HL-60 (cell line): Measurements from ENCODE around the gene KCNE1.

Experiments used
- DNase-seq, 2 experiments: peaks; one replicate each; pipeline ENCODE4 v3.0.0-alpha.2; 2010 to 2020; ENCODE audit warnings: low read depth in 1 of 2, low spot score in 1 of 2
- H3K27ac ChIP-seq: fragments of 250-450 bp; sonication (Bioruptor Pico); replicated peaks from 2 replicates; pipeline ENCODE4 v1.5.1; 2020; ENCODE audit warnings: mild to moderate bottlenecking, moderate library complexity
- H3K27me3 ChIP-seq: fragments of 250-450 bp; sonication (Bioruptor Pico); 2 replicates; pipeline ENCODE4 v1.5.1; 2021; ENCODE audit warnings: mild to moderate bottlenecking, moderate library complexity; ENCODE audit not compliant: insufficient read depth, poor library complexity, severe bottlenecking
- H3K4me3 ChIP-seq: replicated peaks from 2 replicates; pipeline ENCODE4 v1.5.1; 2011; ENCODE audit warnings: mild to moderate bottlenecking, control low read depth, low read length; ENCODE audit not compliant: insufficient read depth
- GABPA ChIP-seq: IDR thresholded peaks from 2 replicates; pipeline ENCODE4 v1.6.1; 2012; ENCODE audit warnings: low read depth
- POLR2AphosphoS5 ChIP-seq: IDR thresholded peaks from 2 replicates; pipeline ENCODE4 v1.6.1; 2012; ENCODE audit warnings: low read depth
- SPI1 ChIP-seq: IDR thresholded peaks from 2 replicates; pipeline ENCODE4 v1.6.1; 2012; ENCODE audit warnings: low read depth, mild to moderate bottlenecking, borderline replicate concordance
- TF ChIP-seq, protein P1 (sequence below): IDR thresholded peaks from one replicate; pipeline ENCODE4 v1.5.1; 2011; ENCODE audit warnings: low read length, control low read depth, inconsistent platforms; ENCODE audit not compliant: insufficient read depth
- TF ChIP-seq, protein P2 (sequence below): IDR thresholded peaks from 2 replicates; pipeline ENCODE4 v1.6.1; 2012; ENCODE audit warnings: low read depth; ENCODE audit not compliant: insufficient replicate concordance

KCNE1 gene

DNA sequence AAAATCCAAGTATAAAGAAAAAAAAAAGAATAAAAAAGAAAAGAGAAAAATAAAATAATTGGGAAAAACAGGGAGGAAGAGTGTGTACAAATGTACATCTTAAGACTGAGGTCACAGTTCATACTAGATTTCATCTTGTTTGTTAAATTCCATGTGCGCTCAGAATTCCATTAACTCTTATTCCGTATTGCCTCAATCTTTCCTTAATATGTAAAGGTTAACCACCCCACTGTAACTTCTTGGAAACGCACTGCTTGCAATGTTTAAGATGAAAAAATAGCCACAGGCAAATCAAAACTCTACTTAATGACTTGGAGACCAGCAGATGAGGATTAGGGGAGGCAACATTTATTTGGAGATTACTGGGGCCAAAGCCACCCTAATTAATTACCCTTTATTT lies 23.9 kb upstream of the KCNE1 start:
- Histone ChIP-seq H3K27me3 (no peaks in the 10 kb centered on the region), H3K4me3 (no peak overlapping the region), H3K27ac (no peak overlapping the region)
- TF ChIP-seq, protein P1, sequence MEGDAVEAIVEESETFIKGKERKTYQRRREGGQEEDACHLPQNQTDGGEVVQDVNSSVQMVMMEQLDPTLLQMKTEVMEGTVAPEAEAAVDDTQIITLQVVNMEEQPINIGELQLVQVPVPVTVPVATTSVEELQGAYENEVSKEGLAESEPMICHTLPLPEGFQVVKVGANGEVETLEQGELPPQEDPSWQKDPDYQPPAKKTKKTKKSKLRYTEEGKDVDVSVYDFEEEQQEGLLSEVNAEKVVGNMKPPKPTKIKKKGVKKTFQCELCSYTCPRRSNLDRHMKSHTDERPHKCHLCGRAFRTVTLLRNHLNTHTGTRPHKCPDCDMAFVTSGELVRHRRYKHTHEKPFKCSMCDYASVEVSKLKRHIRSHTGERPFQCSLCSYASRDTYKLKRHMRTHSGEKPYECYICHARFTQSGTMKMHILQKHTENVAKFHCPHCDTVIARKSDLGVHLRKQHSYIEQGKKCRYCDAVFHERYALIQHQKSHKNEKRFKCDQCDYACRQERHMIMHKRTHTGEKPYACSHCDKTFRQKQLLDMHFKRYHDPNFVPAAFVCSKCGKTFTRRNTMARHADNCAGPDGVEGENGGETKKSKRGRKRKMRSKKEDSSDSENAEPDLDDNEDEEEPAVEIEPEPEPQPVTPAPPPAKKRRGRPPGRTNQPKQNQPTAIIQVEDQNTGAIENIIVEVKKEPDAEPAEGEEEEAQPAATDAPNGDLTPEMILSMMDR: no peak
- TF ChIP-seq POLR2AphosphoS5: no peak
- no peak for TF ChIP-seq GABPA
- TF ChIP-seq SPI1: no peak
- TF ChIP-seq, protein P2, sequence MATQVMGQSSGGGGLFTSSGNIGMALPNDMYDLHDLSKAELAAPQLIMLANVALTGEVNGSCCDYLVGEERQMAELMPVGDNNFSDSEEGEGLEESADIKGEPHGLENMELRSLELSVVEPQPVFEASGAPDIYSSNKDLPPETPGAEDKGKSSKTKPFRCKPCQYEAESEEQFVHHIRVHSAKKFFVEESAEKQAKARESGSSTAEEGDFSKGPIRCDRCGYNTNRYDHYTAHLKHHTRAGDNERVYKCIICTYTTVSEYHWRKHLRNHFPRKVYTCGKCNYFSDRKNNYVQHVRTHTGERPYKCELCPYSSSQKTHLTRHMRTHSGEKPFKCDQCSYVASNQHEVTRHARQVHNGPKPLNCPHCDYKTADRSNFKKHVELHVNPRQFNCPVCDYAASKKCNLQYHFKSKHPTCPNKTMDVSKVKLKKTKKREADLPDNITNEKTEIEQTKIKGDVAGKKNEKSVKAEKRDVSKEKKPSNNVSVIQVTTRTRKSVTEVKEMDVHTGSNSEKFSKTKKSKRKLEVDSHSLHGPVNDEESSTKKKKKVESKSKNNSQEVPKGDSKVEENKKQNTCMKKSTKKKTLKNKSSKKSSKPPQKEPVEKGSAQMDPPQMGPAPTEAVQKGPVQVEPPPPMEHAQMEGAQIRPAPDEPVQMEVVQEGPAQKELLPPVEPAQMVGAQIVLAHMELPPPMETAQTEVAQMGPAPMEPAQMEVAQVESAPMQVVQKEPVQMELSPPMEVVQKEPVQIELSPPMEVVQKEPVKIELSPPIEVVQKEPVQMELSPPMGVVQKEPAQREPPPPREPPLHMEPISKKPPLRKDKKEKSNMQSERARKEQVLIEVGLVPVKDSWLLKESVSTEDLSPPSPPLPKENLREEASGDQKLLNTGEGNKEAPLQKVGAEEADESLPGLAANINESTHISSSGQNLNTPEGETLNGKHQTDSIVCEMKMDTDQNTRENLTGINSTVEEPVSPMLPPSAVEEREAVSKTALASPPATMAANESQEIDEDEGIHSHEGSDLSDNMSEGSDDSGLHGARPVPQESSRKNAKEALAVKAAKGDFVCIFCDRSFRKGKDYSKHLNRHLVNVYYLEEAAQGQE: no peak
- DNase-seq: no peak

DNA sequence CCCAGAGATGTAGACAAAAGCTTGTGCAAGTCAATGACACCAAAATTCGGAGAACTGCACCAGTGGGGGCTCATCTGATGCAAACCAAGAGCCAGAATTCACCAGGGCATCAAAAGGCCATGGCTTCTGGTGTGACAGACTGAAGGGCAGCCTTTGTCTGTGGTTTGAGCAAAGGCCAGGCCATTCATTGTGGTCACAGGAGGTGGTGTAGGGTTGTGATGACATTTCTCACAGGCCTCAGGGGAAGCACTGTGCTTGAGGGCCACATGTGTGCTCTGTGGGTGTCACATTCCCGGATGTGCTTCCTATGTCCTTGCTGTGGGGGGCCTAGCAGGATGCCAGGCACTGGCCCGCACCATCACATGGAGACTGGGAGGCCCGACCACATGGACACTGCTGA lies 22.5 kb upstream of the KCNE1 start:
- no peak overlapping the region for H3K4me3 ChIP-seq
- TF ChIP-seq POLR2AphosphoS5 (no peak), SPI1 (no peak)
- TF ChIP-seq, protein P2: no peak
- TF ChIP-seq, protein P1: no peak
- H3K27me3 ChIP-seq: no peaks in the 10 kb centered on the region
- peak in 1 of 2 experiments; percentile 54 for DNase-seq
- no peak overlapping the region for H3K27ac ChIP-seq

DNA sequence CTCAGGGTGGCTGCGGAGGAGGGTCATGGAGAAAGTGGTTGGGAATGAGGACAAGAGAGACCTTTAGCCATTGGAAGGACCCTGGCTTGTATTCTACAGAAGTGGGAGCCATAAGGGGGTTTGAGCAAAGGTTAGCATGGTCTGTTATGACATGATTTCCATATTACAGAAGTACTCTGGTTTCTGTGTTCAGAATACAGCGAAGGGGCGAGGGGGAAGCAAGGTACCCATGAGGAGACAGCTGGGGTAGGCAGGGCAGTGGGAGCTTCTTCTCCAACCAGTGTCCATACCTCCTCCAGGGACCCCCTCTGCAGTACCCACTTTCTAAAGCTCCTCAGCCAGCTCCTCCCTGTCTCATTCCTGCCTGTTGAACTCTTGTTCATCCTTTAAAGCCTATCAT lies 21.9 kb upstream of the KCNE1 start:
- DNase-seq: no peak
- TF ChIP-seq, protein P2: no peak
- TF ChIP-seq, protein P1: no peak
- Histone ChIP-seq H3K27me3 (no peaks in the 10 kb centered on the region), H3K27ac (no peak overlapping the region), H3K4me3 (no peak overlapping the region)
